Measurements from ENCODE around the gene ALDH7A1. TPM values are rescaled to one million over a fixed set of nuclear protein-coding genes. Genes with fewer than 3 reads are reported as not detected.
A peak's percentile ranks its signal among the peaks of the same experiment; 100 is the strongest.

Gene ALDH7A1
- total and polyA plus RNA-seq, 10 of the 15 experiments (the other 5 are each of a cell fraction or from before 2014, with no cell fraction given) = 0.18 to 1.0 (median 0.41) TPM; not detected in 1

DNA sequence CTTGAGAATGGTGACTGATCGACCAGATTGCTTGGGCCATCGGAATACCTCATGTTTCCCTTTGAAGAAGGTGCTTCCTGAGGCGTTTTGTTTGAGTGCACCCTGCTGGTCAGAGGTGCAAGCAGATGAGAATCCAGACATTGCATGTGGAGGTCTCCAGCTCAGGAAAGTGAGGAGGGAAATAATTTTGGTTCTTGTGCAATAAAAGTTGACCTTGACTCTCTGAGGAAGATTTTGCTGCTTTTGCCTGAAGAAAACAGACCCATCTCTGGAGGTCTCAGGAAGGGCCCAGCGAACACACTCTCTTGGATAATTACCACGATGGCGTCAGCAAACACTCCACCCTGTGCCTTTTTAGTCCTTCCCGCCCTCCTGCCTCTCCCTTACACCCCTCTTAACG, 102.1 kb downstream of the ALDH7A1 start (continued):
- no peak for TF ChIP-seq CHD4 (IDR thresholded peaks at IDR 0.05)
- no peak for TF ChIP-seq NR2C2 (IDR thresholded peaks at IDR 0.05; ENCODE audit: borderline replicate concordance, control insufficient read depth, insufficient read length, low read depth)

- ChIA-PET RAD21 (ENCODE audit: unreplicated experiment) (no interaction called here), CTCF (interaction anchor here (0.8 to 4.7 kb wide), 5 partner anchors 9 to 151 kb away, joined by 3 to 27 read pairs (median 5); no protein-coding TSS in a partner anchor), POLR2A (no interaction called here), SMC1A (ENCODE audit: uncharacterized antibody, unreplicated experiment) (interaction anchor here (0.9 to 1.8 kb wide), 4 partner anchors 8 to 135 kb away, joined by 3 to 8 read pairs (median 3); no protein-coding TSS in a partner anchor)
- Histone ChIP-seq H3K36me3 (ENCODE audit: control insufficient read depth in 2 of 2, insufficient read depth in 2 of 2, low read length in 1 of 2) (peaks cover 1 to 11% of the 10 kb centered on the region in 2 experiments), H3K9ac (ENCODE audit: control insufficient read depth, insufficient read depth, low read length) (no peak overlapping the region), H2AFZ (ENCODE audit: control insufficient read depth, low read depth, low read length) (no peak overlapping the region), H3K4me2 (ENCODE audit: control insufficient read depth, insufficient read depth) (no peak overlapping the region), H3K9me3 (replicated peaks; ENCODE audit: control insufficient read depth, insufficient read depth, low read length) (no peaks in the 10 kb centered on the region), H4K20me1 (ENCODE audit: control insufficient read depth, insufficient read depth) (no peaks in the 10 kb centered on the region), H3K27me3 (replicated peaks in 1 of 2; ENCODE audit: control insufficient read depth in 2 of 2, insufficient read depth in 2 of 2, low read length in 1 of 2) (no peaks in the 10 kb centered on the region), H3K79me2 (ENCODE audit: control insufficient read depth, insufficient read depth, low read length) (no peaks in the 10 kb centered on the region), H3K4me3 (no peak overlapping the region), H3K27ac (ENCODE audit: control insufficient read depth, insufficient read depth) (no peak overlapping the region), H3K4me1 (ENCODE audit: control insufficient read depth, insufficient read depth, low read length) (no peaks in the 10 kb centered on the region)
- WGBS (ENCODE audit: insufficient coverage, insufficient replicate concordance, low lambda C conversion rate, missing lambda C conversion rate) = 87% methylated on average over 12 of the region's 12 CpGs
- intact Hi-C loops (cut with micrococcal nuclease; ENCODE audit: unreplicated experiment) = no loop called here
- ATAC-seq (no peak), FAIRE-seq (peak; percentile 18), DNase-seq (ENCODE audit: low read depth, low spot score) (no peak)
- in situ Hi-C loops (cut with MboI) = no loop called here
- no peak for TF ChIP-seq HDAC6 (IDR thresholded peaks at IDR 0.05; ENCODE audit: unreplicated experiment)
- no peak for TF ChIP-seq SMC3 (IDR thresholded peaks at IDR 0.05; ENCODE audit: borderline replicate concordance, low read length)
- no peak for TF ChIP-seq FOS (IDR thresholded peaks at IDR 0.05; ENCODE audit: borderline replicate concordance, extremely low read depth, insufficient read length)
- no peak for TF ChIP-seq IKZF1 (conservative IDR thresholded peaks at IDR 0.05)
- no peak for TF ChIP-seq HDGF (IDR thresholded peaks at IDR 0.05)
- TF ChIP-seq KLF5 (IDR thresholded peaks at IDR 0.05; ENCODE audit: partially characterized antibody) = no peak
- no peak for TF ChIP-seq RBBP5 (conservative IDR thresholded peaks at IDR 0.05)
- TF ChIP-seq NRF1 (conservative IDR thresholded peaks at IDR 0.05; ENCODE audit: low read depth, low read length) = no peak
- no peak for TF ChIP-seq NFYB (IDR thresholded peaks at IDR 0.05; ENCODE audit: insufficient read depth, low read depth, low read length)
- TF ChIP-seq IKZF2 (IDR thresholded peaks at IDR 0.05) = no peak
- no peak for TF ChIP-seq NFIC (IDR thresholded peaks at IDR 0.05; ENCODE audit: low read depth, low read length)
- BruUV-seq (replicated peaks) = no TSS peak
Measured at GRCh38 chr5:126490167-126490940, 104.7 kb downstream of the ALDH7A1 start.
